SK-N-DZ (cell line): ENCODE results near the gene EHD2.
A peak's percentile ranks its signal among the peaks of the same experiment; 100 is the strongest.
"Not testable (repeated sequence)": the region's sequence is repeated elsewhere in the genome, so short reads cannot be mapped to it uniquely, and the experiment has no call there.

Experiments
- DNase-seq: peaks from one replicate; pipeline ENCODE4 v3.0.0-alpha.2; 2015; ENCODE audit warnings: low spot score

The EHD2 gene

GRCh38 chr19:47745010-47745901 is 32.0 kb downstream of the EHD2 start, which contains the start of gene NOP53:
Gene NOP53, plus strand, starts transcription at chr19:47745546. Its CDS starts 14 bp downstream, at chr19:47745560.
- DNase-seq: peak; percentile 92

GRCh38 chr19:47746129-47746528 is 32.9 kb downstream of the EHD2 start:
- not testable (repeated sequence) for DNase-seq

- DNase-seq: no peak
Observed at GRCh38 chr19:47749326-47749725, 36.1 kb downstream of the EHD2 start.

- no peak for DNase-seq
Observed at GRCh38 chr19:47750752-47751151, 37.5 kb downstream of the EHD2 start.

- no peak for DNase-seq
Observed at GRCh38 chr19:47752440-47753211, 39.4 kb downstream of the EHD2 start.

GRCh38 chr19:47754206-47755064 is 41.2 kb downstream of the EHD2 start:
- no peak for DNase-seq

- DNase-seq: no peak
Observed at GRCh38 chr19:47755065-47755761, 42.0 kb downstream of the EHD2 start.

GRCh38 chr19:47755762-47756626 is 42.8 kb downstream of the EHD2 start:
- DNase-seq: no peak

GRCh38 chr19:47756627-47756929 is 43.4 kb downstream of the EHD2 start:
- no peak for DNase-seq

- DNase-seq: no peak
Observed at GRCh38 chr19:47756953-47757608, 43.9 kb downstream of the EHD2 start.

- no peak for DNase-seq
Observed at GRCh38 chr19:47757617-47758442, 44.6 kb downstream of the EHD2 start.

GRCh38 chr19:47758443-47758804 is 45.2 kb downstream of the EHD2 start:
- no peak for DNase-seq

- no peak for DNase-seq
Observed at GRCh38 chr19:47760632-47760999, 47.4 kb downstream of the EHD2 start.

GRCh38 chr19:47761566-47761965 is 48.3 kb downstream of the EHD2 start:
- no peak for DNase-seq

- DNase-seq: no peak
Observed at GRCh38 chr19:47762151-47762550, 48.9 kb downstream of the EHD2 start.

GRCh38 chr19:47762615-47763308 is 49.5 kb downstream of the EHD2 start:
- no peak for DNase-seq

- not testable (repeated sequence) for DNase-seq
Observed at GRCh38 chr19:47764705-47765104, 51.5 kb downstream of the EHD2 start.
